Activated T-helper 17 cell treated with anti-CD3 and anti-CD28 coated beads, Interleukin-2, amount 50 U/mL, for 72 hours (primary cell): ENCODE data around the gene PRRX1. TPM values are rescaled to one million over a fixed set of nuclear protein-coding genes. Genes with fewer than 3 reads are reported as not detected.

Experiments
- ATAC-seq: fragments of 150-1000 bp; cut with Tn5 transposase; replicated peaks from 2 replicates; pipeline ENCODE4 v1.10.0; 2021; ENCODE audit warnings: mild to moderate bottlenecking, moderate library complexity
- H3K27ac Mint-ChIP-seq: one replicate; pipeline ENCODE4 v1.8.0; 2022; ENCODE audit warnings: mixed read lengths
- H3K27me3 Mint-ChIP-seq: one replicate; pipeline ENCODE4 v1.8.0; 2022; ENCODE audit warnings: mixed read lengths
- H3K36me3 Mint-ChIP-seq: one replicate; pipeline ENCODE4 v1.8.0; 2022; ENCODE audit warnings: low read depth, mild to moderate bottlenecking, mixed read lengths
- H3K4me1 Mint-ChIP-seq: one replicate; pipeline ENCODE4 v1.8.0; 2022; ENCODE audit warnings: mixed read lengths
- H3K4me3 Mint-ChIP-seq: one replicate; pipeline ENCODE4 v1.8.0; 2022; ENCODE audit warnings: mild to moderate bottlenecking, mixed read lengths
- H3K9me3 Mint-ChIP-seq: one replicate; pipeline ENCODE4 v1.8.0; 2022; ENCODE audit warnings: mixed read lengths
- total RNA-seq, 2 donors: library from RNA; stranded (reverse); gene quantifications; one replicate each; pipeline ENCODE4 v1.2.3, GENCODE V29; 2022

Gene PRRX1
- total RNA-seq, 2 donors from 2014 or later: not detected

DNA sequence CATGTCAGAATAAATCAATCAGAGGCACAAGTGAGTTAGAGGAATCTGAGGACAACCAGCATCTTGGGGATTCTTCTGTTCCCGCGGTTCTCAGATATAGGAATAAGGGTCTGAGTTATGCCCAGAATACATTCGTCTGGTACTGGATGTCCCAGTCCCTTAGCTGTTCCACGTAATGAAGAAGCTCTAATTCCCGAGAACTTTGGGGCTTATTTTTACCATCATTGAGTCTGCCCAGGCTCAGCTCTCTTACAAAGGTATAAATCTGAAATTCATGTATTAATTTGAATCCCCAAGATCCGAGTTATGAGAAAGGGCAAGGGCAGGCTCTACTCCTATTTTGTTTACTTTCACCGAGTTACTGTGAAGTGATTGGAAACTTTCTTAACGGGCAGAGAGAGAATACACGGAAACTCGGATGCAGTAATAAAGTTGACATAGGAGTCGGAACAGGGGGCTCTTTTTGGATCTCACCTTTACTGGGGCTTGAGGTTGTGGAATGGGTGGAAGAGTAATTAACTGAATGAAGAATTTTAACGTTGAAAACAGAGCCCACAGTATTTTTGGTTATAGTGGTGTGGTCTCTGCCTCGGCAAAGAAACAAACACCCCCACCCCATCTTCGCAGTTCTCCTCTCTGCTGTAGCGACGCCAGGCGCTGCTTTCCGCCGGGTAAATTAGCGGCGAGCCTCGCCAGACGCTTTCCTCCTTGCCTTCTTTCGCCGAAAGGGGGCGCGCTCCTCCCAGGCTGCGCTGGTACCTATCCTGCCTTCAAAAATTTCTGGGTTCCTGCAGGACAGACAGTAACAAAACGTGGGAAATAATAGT lies 7.1 kb downstream of the PRRX1 start:
- Mint-ChIP-seq H3K36me3 (no peaks in the 10 kb centered on the region), H3K4me1 (no peaks in the 10 kb centered on the region), H3K4me3 (no peak overlapping the region), H3K27me3 (peaks cover 77% of the 10 kb centered on the region), H3K27ac (no peak overlapping the region), H3K9me3 (no peaks in the 10 kb centered on the region)
- ATAC-seq: no peak

DNA sequence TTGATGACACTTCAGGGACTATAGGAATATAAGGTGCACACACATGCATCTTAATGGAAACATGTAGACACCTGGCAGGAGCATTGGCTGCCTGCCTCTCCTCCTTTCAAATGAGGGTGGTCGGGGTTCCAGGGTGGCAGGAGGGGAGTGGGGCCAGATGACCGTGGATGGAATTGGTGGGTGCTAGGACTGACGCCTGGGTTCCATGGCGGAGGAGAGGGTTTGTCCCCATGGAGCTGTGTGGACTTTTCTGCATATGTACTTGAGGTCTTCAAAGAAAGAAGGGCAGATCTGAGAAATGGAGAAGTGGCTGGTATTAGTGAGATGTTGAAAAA lies 7.7 kb downstream of the PRRX1 start:
- Mint-ChIP-seq H3K27ac (no peak overlapping the region), H3K4me1 (no peaks in the 10 kb centered on the region), H3K27me3 (peaks cover 78% of the 10 kb centered on the region)

DNA sequence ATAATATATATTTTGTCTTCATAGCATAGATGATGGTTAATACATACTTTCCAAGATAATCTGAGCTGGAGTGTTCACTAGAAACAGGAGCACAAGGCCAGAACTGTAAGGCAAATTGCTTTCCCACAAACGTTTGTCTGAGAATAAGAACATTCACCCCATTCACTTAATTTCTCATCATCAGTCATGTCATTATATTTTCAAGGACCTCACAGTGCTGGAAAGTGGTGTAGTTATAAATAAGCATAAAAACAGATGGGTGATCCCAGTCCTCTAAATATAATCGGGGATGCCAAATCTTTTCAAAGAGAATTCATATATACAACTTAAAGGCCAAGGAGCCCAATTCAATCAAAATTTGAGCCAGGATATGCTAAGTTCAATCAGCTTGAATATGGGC lies 8.4 kb downstream of the PRRX1 start:
- Mint-ChIP-seq H3K36me3 (no peaks in the 10 kb centered on the region), H3K9me3 (no peaks in the 10 kb centered on the region), H3K4me1 (no peaks in the 10 kb centered on the region), H3K4me3 (no peak overlapping the region), H3K27ac (no peak overlapping the region), H3K27me3 (peaks cover 74% of the 10 kb centered on the region)
- ATAC-seq: no peak

More for the DNA sequence above, 7.7 kb downstream of the PRRX1 start:
- H3K36me3 Mint-ChIP-seq: no peaks in the 10 kb centered on the region
- ATAC-seq: no peak
- no peaks in the 10 kb centered on the region for H3K9me3 Mint-ChIP-seq
- H3K4me3 Mint-ChIP-seq: no peak overlapping the region

DNA sequence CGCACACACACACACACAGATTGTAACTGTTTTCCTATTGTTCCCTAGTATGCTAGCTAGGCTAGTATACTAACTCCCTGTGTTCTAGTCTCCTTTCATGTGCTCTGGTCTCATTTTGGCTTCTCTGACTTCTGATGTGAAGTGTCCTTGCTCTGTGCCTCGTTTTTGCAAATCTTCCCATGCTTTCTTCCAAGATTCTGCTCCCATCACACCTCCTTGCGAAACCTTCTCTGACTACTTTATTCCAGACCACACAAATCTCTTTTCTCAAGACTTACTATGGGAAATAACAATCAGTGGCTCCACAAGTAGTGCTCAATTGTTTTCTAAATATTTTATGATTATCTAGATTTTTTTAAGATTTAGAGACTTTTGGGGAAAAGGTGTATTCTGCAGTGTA lies 10.3 kb downstream of the PRRX1 start:
- no peak overlapping the region for H3K4me3 Mint-ChIP-seq
- no peak overlapping the region for H3K27ac Mint-ChIP-seq
- H3K36me3 Mint-ChIP-seq: no peaks in the 10 kb centered on the region
- no peaks in the 10 kb centered on the region for H3K4me1 Mint-ChIP-seq
- no peaks in the 10 kb centered on the region for H3K9me3 Mint-ChIP-seq
- peaks cover 73% of the 10 kb centered on the region for H3K27me3 Mint-ChIP-seq
- no peak for ATAC-seq

DNA sequence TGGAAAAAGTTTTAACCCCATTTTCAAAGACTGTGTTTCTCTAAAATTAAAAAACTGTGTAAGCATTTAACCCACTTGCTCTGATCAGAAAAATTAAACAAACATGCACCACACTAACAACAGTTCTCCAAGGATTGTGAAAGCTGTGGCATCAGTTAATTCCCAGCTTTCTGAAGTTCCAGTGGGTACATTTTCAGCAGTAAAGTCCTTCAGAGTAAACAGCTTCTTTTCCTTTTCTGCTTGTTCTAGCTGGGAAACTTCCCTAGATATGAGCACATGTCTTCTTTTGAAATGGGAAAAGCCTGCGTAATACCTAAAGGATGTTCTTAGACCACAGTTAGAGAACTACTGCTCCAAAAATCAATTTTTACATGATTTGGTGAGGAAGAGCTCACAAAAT lies 11.1 kb downstream of the PRRX1 start:
- Mint-ChIP-seq H3K27me3 (peaks cover 66% of the 10 kb centered on the region), H3K9me3 (no peaks in the 10 kb centered on the region), H3K36me3 (no peaks in the 10 kb centered on the region), H3K4me3 (no peak overlapping the region), H3K27ac (no peak overlapping the region), H3K4me1 (no peaks in the 10 kb centered on the region)
- no peak for ATAC-seq

DNA sequence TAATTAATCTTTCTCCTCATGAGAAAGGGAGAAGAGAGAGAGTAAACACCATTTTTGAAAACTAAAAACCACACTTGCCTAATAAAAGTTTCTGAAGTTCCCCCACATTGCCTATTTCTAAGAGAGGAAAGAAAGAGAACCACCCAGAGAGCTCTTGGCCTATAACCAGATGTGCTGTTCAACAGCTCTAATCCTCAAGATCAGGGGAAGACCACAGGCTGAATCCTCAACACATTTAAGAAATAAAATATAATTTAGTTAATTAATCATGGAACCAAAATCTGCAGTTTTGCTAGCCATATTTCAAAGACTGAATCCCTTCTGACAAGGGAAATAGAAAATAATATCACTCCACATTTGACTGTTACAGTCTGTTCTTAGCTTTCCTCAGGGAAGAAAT lies 11.9 kb downstream of the PRRX1 start:
- H3K36me3 Mint-ChIP-seq: no peaks in the 10 kb centered on the region
- no peaks in the 10 kb centered on the region for H3K9me3 Mint-ChIP-seq
- no peak overlapping the region for H3K27ac Mint-ChIP-seq
- peaks cover 65% of the 10 kb centered on the region for H3K27me3 Mint-ChIP-seq
- H3K4me3 Mint-ChIP-seq: no peak overlapping the region
- H3K4me1 Mint-ChIP-seq: no peaks in the 10 kb centered on the region
- ATAC-seq: no peak

DNA sequence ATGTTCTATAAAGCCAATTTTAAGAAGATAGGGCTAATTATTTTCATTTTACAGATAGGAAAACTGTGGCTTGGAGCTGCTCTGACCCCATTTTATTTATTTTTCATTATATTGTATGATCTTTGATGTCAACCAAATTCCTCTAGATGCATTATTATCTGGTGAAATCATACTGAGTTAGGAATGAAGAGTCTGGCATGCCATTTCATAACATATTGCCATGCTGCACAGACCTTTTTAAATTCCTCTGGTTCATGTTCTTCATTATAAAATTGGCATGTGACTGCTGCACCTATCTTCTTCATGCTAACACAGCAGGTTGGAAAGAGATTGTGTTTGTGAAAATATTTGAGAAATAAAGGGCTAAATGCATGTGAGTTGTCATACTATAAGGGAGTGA lies 12.7 kb downstream of the PRRX1 start:
- Mint-ChIP-seq H3K9me3 (no peaks in the 10 kb centered on the region), H3K27me3 (peaks cover 60% of the 10 kb centered on the region), H3K36me3 (no peaks in the 10 kb centered on the region)

DNA sequence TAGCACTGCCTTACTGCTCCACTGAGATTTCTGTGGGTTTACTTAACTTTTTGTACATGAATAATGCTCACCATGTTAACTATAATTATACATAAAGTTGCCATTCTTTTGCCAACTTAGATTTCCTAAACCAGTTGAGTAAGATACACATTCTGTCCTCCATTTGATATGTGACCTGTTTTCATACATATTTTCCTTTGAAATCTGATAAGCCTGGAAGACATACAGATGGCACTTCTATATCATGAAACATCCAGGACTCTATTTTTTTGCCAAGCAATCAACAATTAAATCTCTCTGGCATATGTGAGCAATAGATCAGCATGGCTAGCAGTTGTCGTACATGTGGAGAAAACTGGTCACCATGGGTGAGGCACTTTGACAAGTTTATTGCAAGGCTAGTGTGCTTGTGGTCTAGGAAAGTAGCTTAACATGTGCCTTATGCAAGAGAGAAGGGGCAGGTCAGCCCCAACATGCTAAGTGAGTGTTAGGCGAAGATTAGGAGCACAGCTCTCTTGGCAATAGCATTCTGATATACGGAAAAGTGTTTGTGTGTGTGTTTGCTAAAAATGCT lies 14.2 kb downstream of the PRRX1 start:
- no peak overlapping the region for H3K27ac Mint-ChIP-seq
- H3K27me3 Mint-ChIP-seq: peaks cover 59% of the 10 kb centered on the region
- H3K4me3 Mint-ChIP-seq: no peak overlapping the region

More for the DNA sequence above, 12.7 kb downstream of the PRRX1 start:
- Mint-ChIP-seq H3K4me3 (no peak overlapping the region), H3K27ac (no peak overlapping the region), H3K4me1 (no peaks in the 10 kb centered on the region)
- no peak for ATAC-seq

DNA sequence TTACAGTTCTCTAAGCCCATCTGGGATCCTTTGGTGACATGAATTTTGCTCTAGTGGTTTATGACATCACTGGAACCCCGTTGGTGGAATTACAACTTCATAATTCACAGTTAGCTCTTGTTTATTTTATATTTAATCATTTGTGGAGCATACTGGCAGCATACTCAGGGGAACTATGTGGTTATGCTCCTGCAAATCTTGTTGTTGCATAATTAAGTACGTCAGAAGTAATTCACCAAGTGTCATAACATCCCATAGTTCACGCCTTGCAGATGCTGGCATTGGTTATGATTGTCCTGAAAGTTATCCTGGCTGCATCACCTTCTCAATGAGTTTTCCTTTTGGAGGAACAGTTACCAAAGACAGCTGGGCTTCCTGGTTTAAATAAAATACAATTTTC lies 16.5 kb downstream of the PRRX1 start:
- ATAC-seq: no peak
- Mint-ChIP-seq H3K4me3 (no peak overlapping the region), H3K4me1 (no peaks in the 10 kb centered on the region), H3K9me3 (no peaks in the 10 kb centered on the region), H3K36me3 (no peaks in the 10 kb centered on the region), H3K27ac (no peak overlapping the region), H3K27me3 (peaks cover 49% of the 10 kb centered on the region)

More for the DNA sequence above, 14.2 kb downstream of the PRRX1 start:
- Mint-ChIP-seq H3K36me3 (no peaks in the 10 kb centered on the region), H3K4me1 (no peaks in the 10 kb centered on the region), H3K9me3 (no peaks in the 10 kb centered on the region)
- ATAC-seq: no peak

DNA sequence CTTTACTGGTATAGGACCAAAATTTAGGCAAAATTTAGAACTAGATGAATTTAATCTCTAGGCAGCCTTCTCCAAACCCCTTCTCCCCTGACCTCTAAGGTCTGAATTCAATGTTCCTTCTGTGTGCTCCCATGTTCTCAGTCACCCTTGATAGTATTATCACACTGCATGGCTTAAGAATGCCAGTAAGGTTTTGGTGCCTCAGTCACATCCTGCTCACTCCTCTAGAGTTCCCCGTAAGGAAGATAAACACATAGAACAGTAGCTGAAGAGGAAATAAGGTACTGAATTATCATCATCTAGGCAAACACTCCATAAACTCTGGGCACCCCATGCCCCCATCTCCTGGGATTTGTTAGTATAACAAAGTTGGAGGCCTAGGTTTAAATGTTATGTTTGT lies 18.2 kb downstream of the PRRX1 start:
- ATAC-seq: no peak
- Mint-ChIP-seq H3K9me3 (no peaks in the 10 kb centered on the region), H3K27ac (no peak overlapping the region), H3K36me3 (no peaks in the 10 kb centered on the region), H3K27me3 (peaks cover 50% of the 10 kb centered on the region), H3K4me3 (no peak overlapping the region), H3K4me1 (no peaks in the 10 kb centered on the region)

DNA sequence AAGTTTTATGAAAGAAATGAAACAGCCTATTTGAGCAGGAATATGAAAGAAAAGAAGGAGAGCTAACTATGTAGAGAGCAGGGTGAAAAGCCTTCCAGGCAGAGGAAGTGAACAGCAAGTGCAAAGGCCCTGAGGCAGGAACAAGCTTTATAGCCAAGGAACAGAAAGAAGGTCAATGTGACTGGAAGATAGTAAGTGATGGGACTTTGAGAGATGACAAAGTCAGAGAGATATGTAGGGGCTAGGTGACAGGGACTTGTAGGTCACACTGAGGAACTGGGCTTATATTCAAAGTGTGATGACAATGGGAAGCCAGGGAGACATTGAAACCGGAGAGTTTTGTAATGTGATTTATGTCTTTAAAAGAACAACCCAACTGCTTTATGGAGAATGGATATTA lies 18.9 kb downstream of the PRRX1 start:
- no peak for ATAC-seq
- Mint-ChIP-seq H3K4me3 (no peak overlapping the region), H3K9me3 (no peaks in the 10 kb centered on the region), H3K36me3 (no peaks in the 10 kb centered on the region), H3K27ac (no peak overlapping the region), H3K4me1 (no peaks in the 10 kb centered on the region), H3K27me3 (peaks cover 53% of the 10 kb centered on the region)

DNA sequence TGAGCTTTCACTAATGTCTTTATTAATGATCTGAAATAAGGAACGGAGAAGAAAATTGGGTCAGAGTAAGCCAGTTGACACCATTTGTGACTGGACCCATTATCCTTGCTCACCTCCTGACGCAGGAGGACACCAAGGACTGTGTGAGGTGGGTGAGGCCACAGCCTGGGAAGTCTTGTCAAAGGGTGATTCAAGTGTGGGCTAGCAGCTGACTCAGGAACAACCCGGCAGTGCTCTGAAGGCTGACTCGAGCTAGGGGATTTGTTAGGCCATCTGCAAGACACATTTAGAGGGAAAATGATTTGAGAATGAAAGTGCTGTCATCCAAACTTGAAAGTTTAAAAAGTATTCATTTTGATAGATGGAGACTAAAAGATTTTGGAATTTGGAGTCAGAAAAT lies 21.2 kb downstream of the PRRX1 start:
- H3K27ac Mint-ChIP-seq: no peak overlapping the region
- peaks cover 37% of the 10 kb centered on the region for H3K27me3 Mint-ChIP-seq
- no peak overlapping the region for H3K4me3 Mint-ChIP-seq
- no peaks in the 10 kb centered on the region for H3K36me3 Mint-ChIP-seq
- ATAC-seq: no peak
- no peaks in the 10 kb centered on the region for H3K4me1 Mint-ChIP-seq
- no peaks in the 10 kb centered on the region for H3K9me3 Mint-ChIP-seq

DNA sequence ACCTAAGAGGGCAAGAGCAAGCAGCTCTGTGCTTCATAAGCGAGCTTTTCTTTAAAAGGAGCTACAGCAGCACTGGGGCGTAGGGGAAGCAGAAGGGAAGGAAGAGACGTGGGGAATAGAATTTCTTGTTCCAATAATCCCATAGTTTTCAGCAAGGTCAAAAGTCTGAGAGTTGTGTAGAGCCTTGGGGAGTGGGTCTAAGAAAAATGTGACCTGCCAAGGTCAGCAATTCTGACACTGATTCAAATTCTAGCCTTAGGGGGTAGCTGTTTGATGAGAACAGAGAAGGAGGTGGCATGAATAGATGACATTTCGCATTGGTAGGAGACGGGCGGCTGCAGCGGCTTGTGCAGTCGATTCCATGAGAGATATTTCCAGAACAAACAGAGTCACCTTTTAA lies 22.4 kb downstream of the PRRX1 start:
- H3K4me1 Mint-ChIP-seq: no peaks in the 10 kb centered on the region
- H3K27me3 Mint-ChIP-seq: peaks cover 31% of the 10 kb centered on the region
- no peaks in the 10 kb centered on the region for H3K36me3 Mint-ChIP-seq
- no peak overlapping the region for H3K27ac Mint-ChIP-seq
- no peak overlapping the region for H3K4me3 Mint-ChIP-seq
- H3K9me3 Mint-ChIP-seq: no peaks in the 10 kb centered on the region
- ATAC-seq: no peak

DNA sequence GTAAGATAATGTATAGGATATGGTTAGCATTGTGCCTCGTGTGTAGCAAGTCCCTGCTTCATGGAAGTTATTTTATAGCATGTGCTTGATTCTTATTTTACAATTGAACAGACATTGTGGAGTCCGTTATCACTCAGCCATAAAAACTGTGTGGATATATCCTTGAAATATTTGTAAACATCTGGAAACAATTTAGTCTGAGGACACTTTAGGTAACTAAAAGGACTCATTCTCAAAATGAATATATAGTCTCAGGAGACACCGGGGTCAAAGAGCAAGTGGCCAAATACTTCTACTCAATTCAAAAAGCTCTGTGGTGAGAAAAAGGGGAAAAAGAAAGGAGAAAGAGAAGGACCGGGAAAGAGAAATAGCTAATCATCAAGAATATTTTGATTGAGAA lies 23.7 kb downstream of the PRRX1 start:
- Mint-ChIP-seq H3K27me3 (peaks cover 37% of the 10 kb centered on the region), H3K27ac (no peak overlapping the region), H3K9me3 (no peaks in the 10 kb centered on the region), H3K4me1 (no peaks in the 10 kb centered on the region), H3K36me3 (no peaks in the 10 kb centered on the region), H3K4me3 (no peak overlapping the region)
- ATAC-seq: no peak

DNA sequence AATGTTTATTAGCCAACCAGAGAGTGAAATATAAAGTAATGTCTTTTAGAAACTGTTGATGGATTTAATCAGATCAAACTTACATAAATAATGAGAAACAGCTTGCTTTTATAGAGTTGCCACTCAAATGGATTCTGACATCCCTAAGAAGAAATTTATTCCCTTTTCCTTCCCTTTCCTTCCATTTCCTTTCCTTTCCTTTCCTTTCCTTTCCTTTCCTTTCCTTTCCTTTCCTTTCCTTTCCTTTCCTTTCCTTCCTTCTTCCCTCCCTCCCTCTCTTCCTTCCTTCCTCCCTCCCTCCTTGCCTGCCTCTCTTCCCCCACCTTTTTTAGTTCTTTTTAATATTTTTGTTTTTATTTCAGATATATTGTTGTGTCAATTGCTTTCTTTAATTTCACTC lies 27.3 kb downstream of the PRRX1 start:
- no peaks in the 10 kb centered on the region for H3K4me1 Mint-ChIP-seq
- no peak overlapping the region for H3K27ac Mint-ChIP-seq
- peaks cover 32% of the 10 kb centered on the region for H3K27me3 Mint-ChIP-seq
- ATAC-seq: no peak
- no peaks in the 10 kb centered on the region for H3K36me3 Mint-ChIP-seq
- H3K4me3 Mint-ChIP-seq: no peak overlapping the region
- H3K9me3 Mint-ChIP-seq: no peaks in the 10 kb centered on the region
